ENCODE measurements around the gene SLC24A2.
"Not testable (repeated sequence)": the region's sequence is repeated elsewhere in the genome, so short reads cannot be mapped to it uniquely, and the experiment has no call there.

Gene SLC24A2

GRCh38 chr9:19788614-19789271 is at the start of gene SLC24A2:
SLC24A2 (minus strand) TSS chr9:19789037.
- no peak for DNase-seq (ENCODE audit: low spot score)

- DNase-seq (ENCODE audit: low spot score): not testable (repeated sequence)
Observed at GRCh38 chr9:19833331-19833730, 44.5 kb upstream of the SLC24A2 start.

- DNase-seq (ENCODE audit: low spot score): no peak
Observed at GRCh38 chr9:19830796-19831195, 42.0 kb upstream of the SLC24A2 start.

GRCh38 chr9:19828576-19829109 is 39.8 kb upstream of the SLC24A2 start:
- DNase-seq (ENCODE audit: low spot score): no peak

- no peak for DNase-seq (ENCODE audit: low spot score)
Observed at GRCh38 chr9:19816769-19817168, 27.9 kb upstream of the SLC24A2 start.

- DNase-seq (ENCODE audit: low spot score): no peak
Observed at GRCh38 chr9:19812194-19812593, 23.4 kb upstream of the SLC24A2 start.

- DNase-seq (ENCODE audit: low spot score): no peak
Observed at GRCh38 chr9:19809422-19810269, 20.8 kb upstream of the SLC24A2 start.

GRCh38 chr9:19807182-19807892 is 18.5 kb upstream of the SLC24A2 start:
- no peak for DNase-seq (ENCODE audit: low spot score)

GRCh38 chr9:19804431-19804830 is 15.6 kb upstream of the SLC24A2 start:
- no peak for DNase-seq (ENCODE audit: low spot score)

- DNase-seq (ENCODE audit: low spot score): no peak
Observed at GRCh38 chr9:19800884-19801283, 12.0 kb upstream of the SLC24A2 start.

- DNase-seq (ENCODE audit: low spot score): no peak
Observed at GRCh38 chr9:19799784-19800183, 10.9 kb upstream of the SLC24A2 start.

GRCh38 chr9:19788152-19788551 is 685 bp downstream of the SLC24A2 start:
- no peak for DNase-seq (ENCODE audit: low spot score)

GRCh38 chr9:19787672-19788071 is 1.2 kb downstream of the SLC24A2 start:
- DNase-seq (ENCODE audit: low spot score): no peak

GRCh38 chr9:19785230-19785629 is 3.6 kb downstream of the SLC24A2 start:
- DNase-seq (ENCODE audit: low spot score): no peak

GRCh38 chr9:19784136-19784535 is 4.7 kb downstream of the SLC24A2 start:
- DNase-seq (ENCODE audit: low spot score): no peak

GRCh38 chr9:19783500-19783899 is 5.3 kb downstream of the SLC24A2 start:
- DNase-seq (ENCODE audit: low spot score): no peak

GRCh38 chr9:19782005-19782404 is 6.8 kb downstream of the SLC24A2 start:
- no peak for DNase-seq (ENCODE audit: low spot score)

GRCh38 chr9:19781240-19781639 is 7.6 kb downstream of the SLC24A2 start:
- no peak for DNase-seq (ENCODE audit: low spot score)

- DNase-seq (ENCODE audit: low spot score): no peak
Observed at GRCh38 chr9:19771446-19771845, 17.4 kb downstream of the SLC24A2 start.

- no peak for DNase-seq (ENCODE audit: low spot score)
Observed at GRCh38 chr9:19770973-19771372, 17.9 kb downstream of the SLC24A2 start.

- no peak for DNase-seq (ENCODE audit: low spot score)
Observed at GRCh38 chr9:19769213-19769612, 19.6 kb downstream of the SLC24A2 start.

GRCh38 chr9:19768798-19769197 is 20.0 kb downstream of the SLC24A2 start:
- no peak for DNase-seq (ENCODE audit: low spot score)

- no peak for DNase-seq (ENCODE audit: low spot score)
Observed at GRCh38 chr9:19759066-19759465, 29.8 kb downstream of the SLC24A2 start.
